ENCODE results near the gene NEK9.
"Not testable (repeated sequence)": the region's sequence is repeated elsewhere in the genome, so short reads cannot be mapped to it uniquely, and the experiment has no call there.

The NEK9 gene

GRCh38 chr14:75126679-75127473, at the start of gene NEK9:
TSS of gene NEK9 (minus strand) at chr14:75127048. CDS start at chr14:75126921, 127 bp downstream.
- DNase-seq, result peak; percentile 88

GRCh38 chr14:75176142-75176820, 49.4 kb upstream of the NEK9 start, which contains the start of gene TMED10:
TSS of gene TMED10 (minus strand) at chr14:75176612. CDS start at chr14:75176579, 33 bp downstream.
- DNase-seq, result peak; percentile 90

DNA sequence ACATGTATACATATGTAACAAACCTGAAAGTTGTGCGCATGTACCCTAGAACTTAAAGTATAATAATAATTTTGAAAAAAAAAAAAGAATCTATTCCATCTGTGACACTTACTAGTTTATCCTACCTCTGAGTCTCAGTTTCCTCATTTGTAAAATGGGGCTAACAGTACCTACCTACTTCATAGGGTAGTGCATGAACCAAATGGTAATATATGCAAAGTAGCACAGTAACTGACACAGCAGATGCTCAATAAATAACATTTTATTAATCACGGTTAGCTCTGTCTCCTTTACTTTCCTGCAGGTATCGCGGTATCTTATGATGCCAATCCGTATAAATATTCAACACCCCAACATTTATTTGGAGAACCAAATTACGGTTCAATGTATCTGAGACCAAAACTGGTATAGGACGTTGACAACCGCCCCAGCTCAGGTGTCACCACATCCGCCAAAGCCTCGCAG, 48.9 kb upstream of the NEK9 start:
- DNase-seq, result no peak

- DNase-seq, result no peak
Measured at GRCh38 chr14:75174066-75174465, 47.2 kb upstream of the NEK9 start.

DNA sequence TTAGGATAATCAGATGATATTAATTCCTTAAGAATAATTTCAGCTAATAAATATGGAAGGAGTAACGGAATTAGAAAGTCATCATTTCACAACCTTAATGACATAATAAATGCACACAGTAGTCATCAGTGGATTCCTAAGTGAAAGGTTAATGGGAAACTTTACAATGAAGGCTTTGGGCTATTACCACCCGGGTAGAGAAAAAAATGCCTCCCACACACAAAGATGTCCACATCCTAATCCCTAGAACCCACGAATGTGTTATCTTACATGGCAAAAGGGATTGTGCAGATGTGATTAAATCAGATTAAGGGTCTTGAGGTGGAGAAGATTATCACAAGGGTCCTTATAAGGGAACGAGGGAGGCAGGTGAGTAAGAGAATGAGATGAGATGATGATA, 43.9 kb upstream of the NEK9 start:
- no peak for DNase-seq

DNA sequence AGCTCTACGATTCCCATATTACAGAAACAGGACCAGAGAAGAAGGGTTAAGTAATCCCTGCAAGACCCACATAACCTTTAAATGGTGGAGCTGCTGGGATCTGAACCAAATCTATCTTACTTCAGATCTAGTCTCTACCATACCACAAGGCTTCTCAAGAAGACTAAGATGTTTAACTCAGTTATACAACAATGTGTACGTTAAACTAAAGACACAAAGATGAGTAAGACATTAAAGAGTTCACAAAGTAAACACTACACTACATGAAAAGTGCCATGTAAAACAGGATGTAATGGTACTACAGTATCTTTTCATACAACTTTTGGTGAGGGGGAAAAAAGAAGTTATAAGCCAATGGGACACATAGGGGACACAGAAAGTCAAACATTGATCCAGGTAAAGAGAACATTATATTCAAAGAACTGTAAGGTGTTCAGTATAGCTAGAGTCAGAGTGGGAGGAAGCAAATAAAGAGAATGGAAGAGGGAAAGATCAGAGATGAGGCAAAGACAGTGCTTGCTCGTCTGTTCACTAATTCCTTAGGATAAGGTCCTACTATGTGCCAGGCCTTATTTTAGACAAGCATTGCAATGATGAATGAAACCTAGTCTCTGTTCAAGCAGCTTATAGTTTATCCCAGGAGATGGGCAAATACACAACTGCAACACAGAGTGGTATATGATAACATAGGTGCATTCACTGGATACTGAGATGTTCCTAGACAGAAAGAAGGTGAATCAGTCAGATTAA, 41.9 kb upstream of the NEK9 start:
- no peak for DNase-seq

- DNase-seq, result no peak
Measured at GRCh38 chr14:75167325-75167724, 40.5 kb upstream of the NEK9 start.

DNA sequence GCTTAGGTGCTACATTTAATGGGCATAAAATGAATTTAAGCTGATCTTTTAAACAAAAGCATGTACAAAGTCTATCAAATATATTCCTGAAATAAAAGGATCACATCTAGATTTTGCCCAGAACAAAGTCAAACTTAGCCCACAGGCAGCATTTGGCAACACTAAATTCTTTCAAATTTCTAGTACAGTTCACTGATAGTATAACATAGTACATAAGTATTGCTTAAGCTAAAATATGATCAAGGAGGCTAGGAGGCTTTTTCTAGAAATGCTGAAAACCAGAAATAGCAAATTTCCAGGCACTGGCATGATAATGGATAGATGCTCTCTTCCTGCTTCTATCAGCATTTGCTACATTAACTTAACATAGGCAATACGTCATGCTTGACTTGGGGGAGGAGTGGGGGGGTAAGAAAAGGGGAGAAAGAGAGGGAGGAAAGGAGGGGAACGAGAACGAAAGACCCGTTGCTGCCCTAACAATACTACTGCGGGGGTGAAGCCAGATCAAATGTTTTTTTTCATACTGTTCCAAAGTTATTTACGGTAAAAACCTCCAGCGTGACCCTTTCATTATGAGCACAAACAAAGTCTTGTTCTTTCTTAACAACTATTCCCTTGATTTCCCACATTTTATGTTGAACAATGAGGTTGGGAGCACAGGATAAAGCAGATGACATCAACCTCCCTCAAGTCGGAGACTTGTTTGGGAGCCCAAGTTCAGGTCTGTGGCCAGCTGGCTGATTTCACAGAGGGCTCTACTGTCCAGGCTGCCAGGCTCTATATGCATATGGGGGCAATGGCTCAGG, 38.9 kb upstream of the NEK9 start:
- DNase-seq, result no peak

GRCh38 chr14:75164809-75165208, 38.0 kb upstream of the NEK9 start:
- no peak for DNase-seq

DNA sequence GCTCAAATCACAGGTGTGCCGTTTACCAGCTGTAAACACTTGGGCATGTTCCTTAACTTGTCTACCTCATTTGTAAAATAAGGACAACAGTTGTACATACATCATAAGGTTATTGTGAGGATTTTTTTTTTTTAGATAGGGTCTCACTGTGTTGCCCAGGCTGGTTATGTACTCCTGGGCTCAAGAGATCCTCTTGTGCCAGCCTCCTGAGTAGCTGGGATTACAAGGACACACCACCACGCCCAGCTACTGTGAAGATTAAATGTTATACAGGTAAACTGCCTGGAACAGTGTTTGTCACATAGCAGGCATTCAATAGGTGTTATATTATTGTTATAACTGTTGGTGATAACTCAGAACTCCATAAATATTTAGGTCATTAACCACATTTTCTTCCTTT, 36.8 kb upstream of the NEK9 start:
- no peak for DNase-seq

GRCh38 chr14:75162631-75163030, 35.8 kb upstream of the NEK9 start:
- no peak for DNase-seq

DNA sequence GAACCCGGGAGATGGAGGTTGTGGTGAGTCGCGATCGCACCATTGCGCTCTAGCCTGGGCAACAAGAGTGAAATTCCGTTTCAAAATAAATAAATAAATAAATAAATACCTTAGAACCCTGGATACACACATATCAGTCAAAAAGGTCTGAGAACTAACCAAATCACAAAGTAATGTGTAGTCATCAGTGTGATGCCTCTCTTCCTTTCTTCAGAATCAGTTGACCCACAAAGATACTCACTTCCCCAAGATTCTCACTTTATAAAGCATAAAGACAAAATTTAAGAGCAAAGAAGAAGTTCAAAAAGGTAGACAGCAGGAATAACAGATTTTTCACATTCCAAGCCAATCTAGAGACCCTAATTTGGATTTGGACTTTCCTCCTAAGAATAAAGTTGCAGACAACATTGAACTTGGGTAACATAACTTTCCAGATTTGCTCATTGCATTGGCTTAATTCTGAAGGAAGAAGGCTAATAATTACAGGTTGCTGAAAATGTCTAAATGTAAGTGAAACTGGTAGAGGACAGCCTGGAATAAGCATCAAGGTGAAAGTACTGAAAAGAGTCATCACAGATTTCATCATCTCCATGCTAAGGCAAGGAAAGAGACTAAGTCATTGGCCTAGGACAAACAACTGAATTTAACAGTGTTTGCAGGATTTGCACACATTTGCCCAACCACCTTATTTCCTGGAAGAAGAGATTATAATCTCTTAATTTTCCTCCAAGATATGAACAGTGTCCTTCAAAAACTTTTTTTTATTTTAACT, 32.2 kb upstream of the NEK9 start:
- no peak for DNase-seq

DNA sequence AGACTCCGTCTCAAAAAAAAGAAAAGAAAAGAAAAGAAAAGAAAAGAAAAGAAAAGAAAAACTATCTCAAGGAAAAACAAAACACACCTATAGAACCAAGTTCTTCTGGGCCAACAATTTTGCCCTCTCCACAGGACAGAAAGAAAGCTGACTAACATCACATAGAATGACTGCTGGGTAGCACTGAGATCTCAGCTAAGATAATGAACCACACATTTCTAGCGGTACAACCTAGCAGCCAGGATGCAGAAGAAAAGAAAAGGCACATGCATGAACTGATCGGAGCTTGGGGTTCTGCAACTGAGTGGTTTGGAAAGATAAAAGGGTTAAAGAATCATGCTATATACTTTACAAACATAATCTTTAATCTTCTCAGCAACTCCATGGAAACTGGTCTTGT, 30.1 kb upstream of the NEK9 start:
- DNase-seq, result peak; percentile 16

- DNase-seq, result no peak
Measured at GRCh38 chr14:75156111-75156510, 29.3 kb upstream of the NEK9 start.

- DNase-seq, result no peak
Measured at GRCh38 chr14:75155169-75155568, 28.3 kb upstream of the NEK9 start.

- no peak for DNase-seq
Measured at GRCh38 chr14:75153295-75153694, 26.4 kb upstream of the NEK9 start.

- DNase-seq, result no peak
Measured at GRCh38 chr14:75151851-75152250, 25.0 kb upstream of the NEK9 start.

DNA sequence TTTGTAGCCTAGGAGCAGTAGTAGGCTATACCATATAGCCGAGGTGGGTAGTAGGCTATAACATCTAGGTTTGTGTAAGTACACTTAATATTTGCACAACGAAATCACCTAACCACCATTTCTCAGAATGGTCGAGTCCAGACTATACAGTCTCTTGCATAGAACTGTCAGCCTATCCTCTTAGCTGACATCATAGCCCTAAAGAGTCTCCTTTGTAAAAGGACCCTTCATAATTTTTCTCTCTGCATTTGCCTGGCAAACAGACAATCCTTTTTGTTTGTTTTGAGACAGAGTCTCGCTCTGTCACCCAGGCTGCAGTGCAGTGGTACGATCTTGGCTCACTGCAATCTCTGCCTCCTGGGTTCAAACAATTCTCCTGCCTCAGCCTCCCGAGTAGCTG, 23.8 kb upstream of the NEK9 start:
- DNase-seq, result not testable (repeated sequence)

DNA sequence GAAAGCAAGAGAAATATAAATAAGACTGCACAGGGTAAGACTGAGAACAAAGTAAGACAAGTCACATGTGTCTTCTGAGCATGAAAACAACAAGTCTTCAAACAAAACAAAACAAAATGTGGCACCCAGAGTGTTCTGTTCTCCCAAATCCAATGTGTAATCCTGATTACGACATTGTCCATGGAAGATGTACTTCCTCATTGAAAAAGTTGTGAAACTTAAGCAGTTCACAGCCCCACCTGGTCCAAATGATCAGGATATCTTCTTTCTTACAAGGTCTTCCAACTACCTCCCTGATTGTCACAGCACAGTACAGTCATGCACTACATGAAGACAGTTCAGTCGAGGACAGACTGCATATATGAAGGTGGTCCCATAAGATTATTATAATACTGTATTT, 23.3 kb upstream of the NEK9 start:
- no peak for DNase-seq

GRCh38 chr14:75147423-75148071, 20.7 kb upstream of the NEK9 start:
- DNase-seq, result peak; percentile 9

DNA sequence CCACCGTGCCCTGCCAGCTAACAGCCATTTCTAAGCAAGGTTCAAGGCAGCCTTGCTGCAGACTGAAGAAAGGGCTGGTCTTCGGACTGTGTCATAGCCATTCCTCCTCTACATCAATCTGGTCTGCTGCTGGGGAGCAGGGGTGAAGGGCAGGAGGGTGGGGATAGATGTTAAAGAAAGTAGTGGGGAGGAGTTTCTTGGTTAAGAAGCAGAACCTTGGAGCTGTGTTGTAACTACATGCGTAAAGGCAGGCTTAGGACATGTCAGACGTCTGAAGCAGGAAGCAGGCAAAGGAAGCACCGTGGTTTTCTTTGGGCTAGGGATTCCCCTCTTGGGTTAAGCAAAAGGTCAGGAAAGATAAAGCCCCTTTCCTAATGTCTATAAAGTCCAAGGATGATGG, 18.1 kb upstream of the NEK9 start:
- peak; percentile 17 for DNase-seq

All from CD4-positive, alpha-beta T cell treated with Interleukin-6 for 4 hours (primary cell).